ENCODE results near the gene RBMS3. TPM values are rescaled to one million over a fixed set of nuclear protein-coding genes. Genes with fewer than 3 reads are reported as not detected.

The RBMS3 gene
- total and polyA plus RNA-seq, 4 donors: 4.8 to 117 (median 29.4) TPM

DNA sequence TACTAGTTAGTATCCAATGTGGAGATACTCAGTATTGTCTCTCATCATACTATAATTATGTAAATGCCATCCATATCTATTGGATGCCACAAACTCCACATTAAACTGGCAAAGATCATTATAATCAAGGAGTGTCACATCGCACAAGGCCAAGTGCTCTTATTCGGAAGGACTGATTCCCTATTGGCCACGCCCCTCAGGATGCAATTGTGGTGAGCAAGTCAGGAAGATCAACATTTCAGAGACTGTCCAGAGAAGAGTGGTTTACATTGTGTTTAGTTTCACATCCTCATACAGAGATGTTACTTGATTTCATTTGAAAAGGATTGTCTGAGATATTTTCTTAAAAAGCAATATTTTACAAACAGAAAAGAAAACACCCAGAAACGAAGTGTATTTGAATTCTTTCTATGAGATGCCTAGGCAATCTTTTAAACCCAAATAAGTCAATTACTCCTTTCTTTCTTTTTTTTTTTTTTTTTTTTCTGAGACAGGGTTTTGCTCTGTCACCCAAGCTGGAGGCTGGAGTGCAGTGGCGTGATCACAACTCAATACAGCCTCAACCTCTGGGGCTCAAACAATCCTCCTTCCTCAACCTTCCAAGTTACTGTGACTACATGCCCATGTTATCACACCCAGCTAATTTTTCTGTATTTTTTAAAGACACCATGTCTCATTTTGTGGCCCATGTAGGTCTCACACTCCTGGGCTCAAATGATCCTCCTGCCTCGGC, 369.1 kb downstream of the RBMS3 start:
- no peak for ATAC-seq (ENCODE audit: insufficient read depth, low FRiP score)
- H3K36me3 ChIP-seq (ENCODE audit: control insufficient read depth in 4 of 4, insufficient read depth in 4 of 4, low read length in 4 of 4): no peaks in the 10 kb centered on the region
- TF ChIP-seq, protein P1, sequence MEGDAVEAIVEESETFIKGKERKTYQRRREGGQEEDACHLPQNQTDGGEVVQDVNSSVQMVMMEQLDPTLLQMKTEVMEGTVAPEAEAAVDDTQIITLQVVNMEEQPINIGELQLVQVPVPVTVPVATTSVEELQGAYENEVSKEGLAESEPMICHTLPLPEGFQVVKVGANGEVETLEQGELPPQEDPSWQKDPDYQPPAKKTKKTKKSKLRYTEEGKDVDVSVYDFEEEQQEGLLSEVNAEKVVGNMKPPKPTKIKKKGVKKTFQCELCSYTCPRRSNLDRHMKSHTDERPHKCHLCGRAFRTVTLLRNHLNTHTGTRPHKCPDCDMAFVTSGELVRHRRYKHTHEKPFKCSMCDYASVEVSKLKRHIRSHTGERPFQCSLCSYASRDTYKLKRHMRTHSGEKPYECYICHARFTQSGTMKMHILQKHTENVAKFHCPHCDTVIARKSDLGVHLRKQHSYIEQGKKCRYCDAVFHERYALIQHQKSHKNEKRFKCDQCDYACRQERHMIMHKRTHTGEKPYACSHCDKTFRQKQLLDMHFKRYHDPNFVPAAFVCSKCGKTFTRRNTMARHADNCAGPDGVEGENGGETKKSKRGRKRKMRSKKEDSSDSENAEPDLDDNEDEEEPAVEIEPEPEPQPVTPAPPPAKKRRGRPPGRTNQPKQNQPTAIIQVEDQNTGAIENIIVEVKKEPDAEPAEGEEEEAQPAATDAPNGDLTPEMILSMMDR (IDR thresholded peaks at IDR 0.05; ENCODE audit: control extremely low read depth, extremely low read depth): no peak

DNA sequence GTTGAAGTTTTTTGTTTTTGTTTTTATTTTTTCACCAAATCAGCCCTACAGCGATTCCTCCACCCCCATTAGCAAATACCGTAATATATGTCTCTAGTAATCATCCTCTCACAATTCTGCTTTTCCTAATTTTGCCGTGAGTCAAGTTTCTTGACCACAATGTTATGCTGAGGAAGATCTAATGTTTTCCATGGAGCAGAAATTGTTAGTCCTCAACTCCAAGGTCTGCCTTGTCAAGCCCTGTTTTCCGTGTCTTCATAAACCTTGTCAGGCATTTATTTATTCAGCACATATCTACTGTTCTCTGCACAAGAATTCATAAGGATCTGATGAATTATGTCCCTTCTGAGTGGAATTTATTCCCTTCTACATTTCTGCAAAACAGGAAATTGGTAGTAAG, 372.8 kb downstream of the RBMS3 start:
- no peaks in the 10 kb centered on the region for H3K27me3 ChIP-seq (ENCODE audit: control insufficient read depth in 3 of 3, insufficient read depth in 3 of 3, low read length in 2 of 3)
- no peak overlapping the region for H3K27ac ChIP-seq (ENCODE audit: low read depth in 1 of 2, low read length in 1 of 2)
- H3K36me3 ChIP-seq (ENCODE audit: control insufficient read depth in 4 of 4, insufficient read depth in 4 of 4, low read length in 4 of 4): no peaks in the 10 kb centered on the region
- ATAC-seq (ENCODE audit: insufficient read depth, low FRiP score): no peak
- no peaks in the 10 kb centered on the region for H3K9me3 ChIP-seq (ENCODE audit: control insufficient read depth in 4 of 4, insufficient read depth in 3 of 4, low read length in 3 of 4)
- TF ChIP-seq, protein P1 (IDR thresholded peaks at IDR 0.05; ENCODE audit: control extremely low read depth, extremely low read depth): no peak
- peaks cover 0 to 4% (median 0%) of the 10 kb centered on the region in 5 donors for H3K4me1 ChIP-seq (ENCODE audit: control insufficient read depth in 5 of 5, insufficient read depth in 5 of 5, low read length in 5 of 5)
- no peak overlapping the region for H3K9ac ChIP-seq (ENCODE audit: insufficient read depth in 1 of 2, low read length in 2 of 2)
- DNase-seq: no peak
- no peak overlapping the region for H3K4me3 ChIP-seq
- WGBS, 2 donors: 70 to 88% methylated on average over 4 of the region's 4 CpGs

More for the DNA sequence above, 369.1 kb downstream of the RBMS3 start:
- Histone ChIP-seq H3K9ac (ENCODE audit: insufficient read depth in 1 of 2, low read length in 2 of 2) (no peak overlapping the region), H3K27me3 (ENCODE audit: control insufficient read depth in 3 of 3, insufficient read depth in 3 of 3, low read length in 2 of 3) (no peaks in the 10 kb centered on the region), H3K4me1 (ENCODE audit: control insufficient read depth in 5 of 5, insufficient read depth in 5 of 5, low read length in 5 of 5) (peaks cover 0 to 4% (median 0%) of the 10 kb centered on the region in 5 donors), H3K4me3 (no peak overlapping the region), H3K27ac (ENCODE audit: low read depth in 1 of 2, low read length in 1 of 2) (no peak overlapping the region), H3K9me3 (ENCODE audit: control insufficient read depth in 4 of 4, insufficient read depth in 3 of 4, low read length in 3 of 4) (no peaks in the 10 kb centered on the region)
- no peak for DNase-seq
- WGBS, 2 donors: 64 to 75% methylated on average over 6 of the region's 6 CpGs

DNA sequence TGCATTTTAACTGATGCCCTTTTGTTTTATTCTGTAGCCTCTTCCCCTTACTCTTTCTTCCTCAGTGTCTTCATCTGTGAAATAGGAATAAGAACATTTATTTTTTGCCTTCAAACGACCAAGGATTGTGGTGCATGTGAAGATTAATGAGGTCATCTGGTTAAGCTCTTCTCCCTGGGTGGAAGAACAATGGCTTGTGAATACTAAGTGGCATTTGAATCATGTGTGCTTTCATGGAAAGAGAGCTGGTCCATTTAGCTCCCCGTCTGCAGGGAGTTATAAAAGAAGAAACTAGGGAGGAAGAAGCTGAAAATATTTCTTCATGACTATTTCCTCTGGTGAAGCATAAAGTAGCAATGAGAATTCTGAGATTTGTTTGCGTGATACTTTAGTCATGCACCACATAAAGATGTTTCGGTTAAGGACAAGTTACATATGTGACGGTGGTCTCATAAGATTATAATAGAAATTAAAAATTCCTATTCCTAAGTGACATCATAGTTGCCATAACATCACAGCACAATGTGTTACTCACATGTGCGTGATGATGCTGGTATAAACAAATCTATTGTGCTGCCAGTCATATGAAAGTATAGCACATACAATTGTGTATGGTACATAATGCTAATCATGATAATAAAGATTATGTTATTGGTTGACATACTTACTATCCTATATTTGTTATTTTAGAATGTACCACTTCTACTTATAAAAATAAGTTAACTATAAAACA, 374.3 kb downstream of the RBMS3 start:
- TF ChIP-seq, protein P1 (IDR thresholded peaks at IDR 0.05; ENCODE audit: control extremely low read depth, extremely low read depth): no peak
- DNase-seq (no peak), ATAC-seq (ENCODE audit: insufficient read depth, low FRiP score) (no peak)
- H3K4me3 ChIP-seq: no peak overlapping the region
- H3K4me1 ChIP-seq (ENCODE audit: control insufficient read depth in 5 of 5, insufficient read depth in 5 of 5, low read length in 5 of 5): peaks cover 0 to 4% (median 0%) of the 10 kb centered on the region in 5 donors
- H3K27ac ChIP-seq (ENCODE audit: low read depth in 1 of 2, low read length in 1 of 2): no peak overlapping the region
- no peaks in the 10 kb centered on the region for H3K27me3 ChIP-seq (ENCODE audit: control insufficient read depth in 3 of 3, insufficient read depth in 3 of 3, low read length in 2 of 3)
- peaks cover 0 to 2% (median 0%) of the 10 kb centered on the region in 4 donors for H3K9me3 ChIP-seq (ENCODE audit: control insufficient read depth in 4 of 4, insufficient read depth in 3 of 4, low read length in 3 of 4)
- H3K36me3 ChIP-seq (ENCODE audit: control insufficient read depth in 4 of 4, insufficient read depth in 4 of 4, low read length in 4 of 4): no peaks in the 10 kb centered on the region
- H3K9ac ChIP-seq (ENCODE audit: insufficient read depth in 1 of 2, low read length in 2 of 2): no peak overlapping the region
- WGBS, 2 donors: 79 to 81% methylated on average over 6 of the region's 6 CpGs

Measured in lung (tissue), 12 donors.